Activated CD8-positive, alpha-beta T cell treated with anti-CD3 and anti-CD28 coated beads for 36 hours (primary cell): ENCODE data around the gene LAMP2. TPM values are rescaled to one million over a fixed set of nuclear protein-coding genes. Genes with fewer than 3 reads are reported as not detected.

ENCODE experiments used
- ATAC-seq: fragments of 200-7000 bp; cut with Tn5 transposase; one replicate; pipeline ENCODE4 v1.10.0; 2021; ENCODE audit warnings: mild to moderate bottlenecking, moderate library complexity
- CTCF ChIA-PET: fragments of 350-600 bp; sonication (Branson Sonifier 250); formaldehyde crosslinking; loops from one replicate; lab custom pipeline; 2021; ENCODE audit warnings: antibody characterized with exemption; lab: Charles Lee
- POLR2A ChIA-PET: fragments of 350-600 bp; sonication (Branson Sonifier 250); formaldehyde crosslinking; loops from one replicate; lab custom pipeline; 2021; ENCODE audit warnings: antibody characterized with exemption; lab: Charles Lee
- DNase-seq: peaks from one replicate; pipeline ENCODE4 v3.0.0-alpha.2; 2020
- H3K27ac Mint-ChIP-seq: one replicate; pipeline ENCODE4 v1.8.0; 2021; ENCODE audit warnings: mild to moderate bottlenecking, mixed read lengths
- H3K27me3 Mint-ChIP-seq: one replicate; pipeline ENCODE4 v1.8.0; 2021; ENCODE audit warnings: mixed read lengths
- H3K36me3 Mint-ChIP-seq: one replicate; pipeline ENCODE4 v1.8.0; 2021; ENCODE audit warnings: low read depth, mixed read lengths
- H3K4me1 Mint-ChIP-seq: one replicate; pipeline ENCODE4 v1.8.0; 2021; ENCODE audit warnings: low read depth, mixed read lengths
- H3K4me3 Mint-ChIP-seq: one replicate; pipeline ENCODE4 v1.8.0; 2021; ENCODE audit warnings: mild to moderate bottlenecking, moderate library complexity, mixed read lengths
- H3K9me3 Mint-ChIP-seq: one replicate; pipeline ENCODE4 v1.8.0; 2021; ENCODE audit warnings: mixed read lengths
- CTCF ChIP-seq: fragments of 200-600 bp; IDR thresholded peaks from one replicate; pipeline ENCODE4 v1.8.0; 2022; ENCODE audit warnings: antibody characterized with exemption, mild to moderate bottlenecking
- intact Hi-C: fragments of 100-400 bp; cut with micrococcal nuclease; formaldehyde crosslinking; loops from one replicate; pipeline ENCODE4 v1.10.0; 2022
- total RNA-seq, 2 experiments: library from RNA; stranded (reverse); gene quantifications; one replicate each; pipeline ENCODE4 v1.2.3, GENCODE V29; 2021

The LAMP2 gene
- total RNA-seq, 2 experiments from 2014 or later: 22.9 to 23.3 TPM

DNA sequence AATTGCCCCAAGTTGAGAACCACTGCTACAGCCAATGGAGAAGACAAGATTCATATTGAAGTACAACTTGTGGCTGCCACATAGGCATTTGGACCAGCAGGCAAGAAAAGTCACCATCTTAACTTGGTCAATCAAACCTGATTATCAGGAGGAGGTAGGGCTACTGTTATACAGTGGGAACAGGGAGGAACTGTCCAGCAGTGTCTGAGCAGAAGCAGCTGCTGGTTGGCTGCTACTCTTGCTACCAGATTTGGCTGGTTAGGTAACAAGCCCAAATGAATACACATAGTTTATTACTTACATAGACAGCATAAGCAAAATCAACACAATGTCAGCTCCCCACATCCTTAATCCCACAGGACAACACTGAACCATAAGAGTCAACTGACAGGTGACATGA, 67.8 kb downstream of the LAMP2 start:
- no peaks in the 10 kb centered on the region for H3K27me3 Mint-ChIP-seq
- H3K36me3 Mint-ChIP-seq: no peaks in the 10 kb centered on the region
- no peaks in the 10 kb centered on the region for H3K4me1 Mint-ChIP-seq
- no peaks in the 10 kb centered on the region for H3K9me3 Mint-ChIP-seq
- H3K4me3 Mint-ChIP-seq: no peak overlapping the region
- TF ChIP-seq CTCF: no peak
- ATAC-seq (no peak), DNase-seq (no peak)
- H3K27ac Mint-ChIP-seq: no peak overlapping the region
- CTCF ChIA-PET: no interaction called here
- intact Hi-C loops: no loop called here
- POLR2A ChIA-PET: no interaction called here

DNA sequence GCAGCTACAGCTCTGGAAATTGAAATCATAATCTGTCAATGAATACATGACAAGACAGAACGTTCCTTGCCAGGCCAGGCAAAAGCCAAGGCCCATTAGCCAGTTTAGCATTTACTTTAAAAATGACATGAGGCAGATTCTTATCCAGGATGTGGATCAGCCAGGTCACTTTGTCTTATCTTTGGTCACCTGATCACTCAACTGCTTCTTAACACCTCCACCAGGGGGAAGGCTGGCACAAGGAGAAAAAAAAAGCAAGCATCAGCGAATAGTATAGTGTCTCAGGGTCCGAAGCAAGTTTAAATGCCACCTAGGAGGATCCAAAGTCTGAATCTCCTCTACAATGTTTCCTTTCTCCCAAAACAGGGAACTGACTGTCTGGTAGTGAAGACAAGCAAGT, 88.4 kb downstream of the LAMP2 start:
- DNase-seq (peak; percentile 39), ATAC-seq (peak; percentile 78)
- no peaks in the 10 kb centered on the region for H3K27me3 Mint-ChIP-seq
- H3K4me1 Mint-ChIP-seq: peaks cover 2% of the 10 kb centered on the region
- no peaks in the 10 kb centered on the region for H3K36me3 Mint-ChIP-seq
- no peaks in the 10 kb centered on the region for H3K9me3 Mint-ChIP-seq
- intact Hi-C loops: no loop called here
- ChIA-PET CTCF (interaction anchor here (0.7 to 2.1 kb wide), 8 partner anchors 17 to 394 kb away, joined by 3 to 8 read pairs (median 4); no protein-coding TSS in a partner anchor), POLR2A (no interaction called here)
- peak; percentile 42 for TF ChIP-seq CTCF
- no peak overlapping the region for H3K4me3 Mint-ChIP-seq
- no peak overlapping the region for H3K27ac Mint-ChIP-seq

GRCh38 chrX:120379937-120380681, 89.0 kb downstream of the LAMP2 start:
- ChIA-PET CTCF (interaction anchor here (0.7 to 2.1 kb wide), 6 partner anchors 17 to 394 kb away, joined by 3 to 8 read pairs (median 4); no protein-coding TSS in a partner anchor), POLR2A (no interaction called here)
- Mint-ChIP-seq H3K27ac (no peak overlapping the region), H3K4me1 (peaks cover 2% of the 10 kb centered on the region), H3K27me3 (no peaks in the 10 kb centered on the region), H3K4me3 (no peak overlapping the region), H3K9me3 (no peaks in the 10 kb centered on the region), H3K36me3 (no peaks in the 10 kb centered on the region)
- ATAC-seq: no peak
- no peak for DNase-seq
- intact Hi-C loops: no loop called here
- no peak for TF ChIP-seq CTCF

DNA sequence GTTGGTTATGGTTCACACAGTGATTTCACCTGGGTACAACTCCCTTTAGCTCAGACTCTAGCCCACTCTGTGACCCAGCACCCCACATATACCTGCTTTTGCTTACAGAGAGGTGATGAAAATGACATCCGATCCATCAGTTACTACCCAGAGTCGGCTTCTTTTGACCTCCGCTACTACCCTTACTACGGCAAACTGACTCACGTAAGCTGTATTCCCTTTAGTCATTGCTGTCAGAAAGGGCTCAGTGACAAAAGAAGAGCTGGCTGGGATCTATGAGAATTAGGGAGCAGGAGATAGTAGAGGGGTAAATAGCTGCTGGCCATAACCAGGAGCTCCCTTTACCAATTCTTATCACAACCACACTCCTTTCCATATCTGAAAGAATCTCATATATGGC, 90.5 kb downstream of the LAMP2 start:
- no peak for ATAC-seq
- no peak for TF ChIP-seq CTCF
- Mint-ChIP-seq H3K27me3 (no peaks in the 10 kb centered on the region), H3K9me3 (no peaks in the 10 kb centered on the region), H3K4me1 (peaks cover 2% of the 10 kb centered on the region), H3K27ac (no peak overlapping the region), H3K36me3 (no peaks in the 10 kb centered on the region), H3K4me3 (no peak overlapping the region)
- ChIA-PET CTCF (interaction anchor here (0.8 to 2.0 kb wide), 2 partner anchors 97 to 101 kb away, joined by 3 to 6 read pairs; no protein-coding TSS in a partner anchor), POLR2A (no interaction called here)
- intact Hi-C loops: no loop called here
- no peak for DNase-seq

Other genes with a start within 250 kb of the LAMP2 start
- gene ZBTB33, start 218.5 kb downstream of the LAMP2 start, total RNA-seq: 10 to 100 TPM; 11.6 to 12.4 TPM
- gene TMEM255A, start 157.8 kb downstream of the LAMP2 start, total RNA-seq: not detected
- not detected for gene ATP1B4, start 107.2 kb downstream of the LAMP2 start, total RNA-seq
- 10 to 100 TPM; 39.1 to 39.8 TPM for gene CUL4B, start 91.7 kb upstream of the LAMP2 start, total RNA-seq
- gene MCTS1, start 134.8 kb upstream of the LAMP2 start, total RNA-seq: 10 to 100 TPM; 66.3 to 71.0 TPM
- gene C1GALT1C1, start 160.8 kb upstream of the LAMP2 start, total RNA-seq: 10 to 100 TPM; 13.5 to 14.6 TPM